GM10847 (cell line): ENCODE measurements around the gene PTP4A2.

ENCODE experiments used
- POLR2A ChIP-seq: IDR thresholded peaks from 2 replicates; pipeline ENCODE4 v1.6.1; 2011; ENCODE audit not compliant: insufficient read length; ENCODE audit errors: extremely low read depth

The PTP4A2 gene

GRCh38 chr1:31883357-31883942 is 54.7 kb downstream of the PTP4A2 start:
- TF ChIP-seq POLR2A: no peak

DNA sequence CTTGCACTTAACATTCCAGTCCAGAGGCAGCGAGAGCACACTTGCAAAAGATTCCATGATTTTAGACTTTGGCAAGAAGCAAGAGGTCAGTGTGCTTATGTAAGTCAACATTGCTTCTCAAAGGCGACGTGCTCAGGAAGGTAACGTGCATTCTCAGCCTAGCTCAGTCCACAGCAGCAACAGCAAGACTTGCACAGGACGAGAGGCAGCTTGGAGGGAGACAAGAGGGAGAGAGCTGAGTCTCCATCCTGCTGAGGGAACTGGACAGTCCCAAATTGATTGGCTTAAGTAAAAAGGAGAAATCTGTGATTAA is 56.5 kb downstream of the PTP4A2 start:
- no peak for TF ChIP-seq POLR2A

GRCh38 chr1:31880957-31881687 is 57.0 kb downstream of the PTP4A2 start:
- TF ChIP-seq POLR2A: no peak

GRCh38 chr1:31879981-31880608 is 58.1 kb downstream of the PTP4A2 start:
- TF ChIP-seq POLR2A: no peak

DNA sequence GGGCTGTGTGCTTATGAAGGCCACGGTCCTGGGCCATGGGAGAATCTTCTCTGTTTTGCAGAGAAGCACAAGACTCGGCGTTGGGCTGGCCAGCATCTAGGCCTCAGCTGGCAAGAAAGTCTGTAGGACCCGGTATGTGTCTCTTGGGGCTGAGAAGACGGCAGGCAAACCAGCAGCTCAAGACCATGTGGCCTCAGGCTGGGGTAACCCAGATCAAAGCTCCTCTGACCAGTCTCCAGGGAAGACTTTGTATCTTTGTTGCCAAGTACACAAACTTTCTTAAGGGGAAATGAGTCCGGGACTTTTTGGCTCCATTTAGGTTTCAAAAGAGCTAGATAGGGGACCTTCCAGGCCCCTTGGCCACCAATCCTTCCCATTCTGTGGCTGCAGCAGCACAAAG is 60.1 kb downstream of the PTP4A2 start:
- TF ChIP-seq POLR2A: no peak

DNA sequence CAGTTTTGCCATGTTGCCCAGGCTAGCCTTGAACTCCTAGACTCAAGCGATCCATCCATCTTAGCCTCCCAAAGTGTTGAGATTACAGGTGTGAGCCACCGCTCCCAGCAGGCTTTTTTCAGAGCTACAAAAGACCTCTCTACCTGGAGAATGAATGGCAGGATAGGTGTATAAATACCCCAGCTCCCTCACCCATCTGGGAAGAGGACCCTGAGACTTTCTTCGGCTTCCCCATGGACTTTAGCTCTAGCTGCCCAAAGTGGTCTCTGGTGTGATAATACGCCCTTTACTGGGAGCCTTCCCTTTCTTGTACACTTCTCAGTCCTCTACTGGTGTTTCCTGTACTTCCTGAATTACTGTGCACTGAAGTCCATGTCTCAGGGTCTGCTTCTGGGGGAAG is 60.6 kb downstream of the PTP4A2 start:
- no peak for TF ChIP-seq POLR2A

DNA sequence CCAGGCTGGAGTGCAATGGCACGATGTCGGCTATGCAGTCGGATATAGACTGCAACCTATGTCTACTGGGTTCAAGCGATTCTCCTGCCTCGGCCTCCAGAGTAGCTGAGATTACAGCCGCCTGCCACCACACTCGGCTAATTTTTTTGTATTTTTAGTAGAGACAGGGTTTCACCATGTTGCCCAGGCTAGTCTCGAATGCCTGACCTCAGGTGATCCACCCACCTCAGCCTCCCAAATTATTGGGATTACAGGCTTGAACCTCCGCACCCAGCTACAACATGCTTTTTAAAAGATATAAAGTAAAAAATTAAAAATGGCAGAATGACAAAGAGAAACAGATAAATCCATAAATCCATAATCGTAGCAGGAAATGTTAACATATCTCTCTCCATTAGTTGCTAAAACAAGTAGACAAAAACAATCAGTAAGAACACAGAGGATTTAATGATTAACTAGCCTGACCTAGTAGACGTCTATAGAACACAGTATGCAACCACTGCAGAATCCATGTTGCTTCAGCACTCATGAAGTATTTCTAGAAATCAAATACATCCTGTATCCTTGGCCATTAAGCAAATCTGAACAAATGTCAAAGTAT is 62.4 kb downstream of the PTP4A2 start:
- no peak for TF ChIP-seq POLR2A

- TF ChIP-seq POLR2A: no peak
Observed at GRCh38 chr1:31874942-31875341, 63.2 kb downstream of the PTP4A2 start.

DNA sequence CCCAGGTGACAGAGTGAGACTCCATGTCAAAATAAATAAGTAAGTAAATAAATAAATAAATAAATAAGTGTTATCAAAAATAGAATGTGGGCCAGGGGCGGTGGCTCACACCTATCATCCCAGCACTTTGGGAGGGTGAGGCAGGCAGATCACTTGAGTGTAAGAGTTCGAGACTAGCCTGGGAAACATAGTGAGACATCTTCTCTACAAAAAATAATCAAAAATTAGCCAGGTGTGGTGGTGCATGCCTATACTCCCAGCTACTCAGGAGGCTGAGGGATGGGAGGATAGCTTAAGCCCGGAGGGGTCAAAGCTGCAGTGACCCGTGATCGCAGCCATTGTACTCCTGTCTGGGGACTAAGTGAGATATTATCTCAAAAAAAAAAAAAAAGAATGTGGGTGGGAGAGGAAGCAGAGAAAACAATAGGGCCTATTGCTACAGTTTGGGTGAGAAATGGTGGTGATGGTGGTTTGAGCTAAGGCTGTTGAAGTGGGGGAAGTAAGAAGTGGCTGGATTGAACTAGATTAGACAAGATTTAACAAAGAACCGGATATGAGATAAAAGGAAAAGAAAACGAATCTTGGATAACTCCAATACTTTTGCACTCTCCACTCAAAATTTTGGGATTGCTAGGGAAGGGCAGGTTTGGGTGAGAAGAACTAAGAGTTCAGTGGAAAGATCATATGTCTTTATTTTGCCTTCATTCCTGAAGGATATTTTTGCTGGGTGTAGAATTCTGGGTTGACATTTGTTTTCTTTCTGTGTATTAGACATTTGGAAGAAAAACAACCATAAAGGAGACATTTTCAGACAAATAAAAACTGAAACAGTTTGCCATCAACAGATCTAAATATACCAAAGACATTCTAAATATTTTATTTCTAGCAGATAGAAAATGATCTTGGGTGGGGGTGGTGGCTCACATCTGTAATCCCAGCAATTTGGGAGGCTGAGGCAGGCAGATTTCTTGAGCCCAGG is 65.2 kb downstream of the PTP4A2 start:
- no peak for TF ChIP-seq POLR2A

DNA sequence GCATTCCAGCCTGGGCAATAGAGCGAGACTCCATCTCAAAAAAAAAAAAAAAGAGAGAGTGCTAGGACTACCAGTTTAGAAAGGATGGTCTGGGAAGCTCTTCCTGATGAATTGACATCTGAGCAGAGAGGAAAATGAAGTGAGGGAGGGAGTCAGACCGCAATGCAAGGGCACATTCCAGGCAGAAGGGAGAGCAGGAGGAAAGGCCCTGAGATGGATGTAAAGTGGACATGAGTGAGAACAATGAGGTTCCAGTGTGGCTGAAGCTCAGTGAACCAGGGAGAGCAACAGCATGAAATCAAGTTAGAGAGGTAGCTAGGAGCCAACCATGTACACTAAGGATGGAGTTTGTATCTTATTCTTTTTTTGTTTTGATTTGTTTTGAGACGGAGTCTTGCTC is 66.5 kb downstream of the PTP4A2 start:
- no peak for TF ChIP-seq POLR2A

GRCh38 chr1:31870086-31870736 is 68.0 kb downstream of the PTP4A2 start:
- TF ChIP-seq POLR2A: no peak

DNA sequence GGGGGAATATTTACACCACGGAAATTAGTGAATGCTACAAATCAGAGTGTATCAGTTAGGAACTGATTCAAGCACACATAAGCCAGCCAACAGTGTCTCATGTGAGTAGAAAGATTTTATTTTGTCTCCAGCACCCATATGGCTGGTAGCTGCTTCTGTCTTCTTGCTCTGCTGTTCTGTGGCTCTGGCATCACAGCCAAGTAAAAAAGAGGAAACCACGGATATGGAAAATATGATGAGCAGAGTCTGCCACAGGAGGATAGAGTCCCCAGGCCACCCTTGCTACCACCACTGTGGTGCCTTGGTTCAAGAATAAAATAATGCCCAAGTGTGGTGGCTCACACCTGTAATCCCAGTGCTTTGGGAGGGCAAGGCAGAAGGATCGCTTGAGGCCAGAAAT is 68.7 kb downstream of the PTP4A2 start:
- TF ChIP-seq POLR2A: no peak

- TF ChIP-seq POLR2A: no peak
Observed at GRCh38 chr1:31868862-31869261, 69.3 kb downstream of the PTP4A2 start.

- no peak for TF ChIP-seq POLR2A
Observed at GRCh38 chr1:31867546-31867945, 70.6 kb downstream of the PTP4A2 start.
